Mesothelial cell of epicardium (in vitro differentiated cells): Measurements from ENCODE around the gene SLC35C1. TPM values are rescaled to one million over a fixed set of nuclear protein-coding genes. Genes with fewer than 3 reads are reported as not detected.

Experiments used
- DNase-seq, 2 experiments: peaks; one replicate each; pipeline ENCODE4 v3.0.0; 2021; ENCODE audit warnings: low spot score in 2 of 2; ENCODE audit not compliant: unreplicated experiment in 2 of 2
- H3K27ac Mint-ChIP-seq: 2 replicates; pipeline ENCODE4 v1.8.0; 2021; ENCODE audit warnings: mixed read lengths
- H3K27me3 Mint-ChIP-seq: 2 replicates; pipeline ENCODE4 v1.8.0; 2021; ENCODE audit warnings: low read depth, mixed read lengths
- H3K36me3 Mint-ChIP-seq: 2 replicates; pipeline ENCODE4 v1.8.0; 2021; ENCODE audit warnings: mixed read lengths
- H3K4me1 Mint-ChIP-seq: 2 replicates; pipeline ENCODE4 v1.8.0; 2021; ENCODE audit warnings: mixed read lengths
- H3K4me3 Mint-ChIP-seq: 2 replicates; pipeline ENCODE4 v1.8.0; 2021; ENCODE audit warnings: mild to moderate bottlenecking, moderate library complexity, mixed read lengths
- H3K9me3 Mint-ChIP-seq: 2 replicates; pipeline ENCODE4 v1.8.0; 2021; ENCODE audit warnings: mixed read lengths
- CTCF ChIP-seq: fragments of 200-600 bp; sonication (generic); IDR thresholded peaks from one replicate; pipeline ENCODE4 v1.5.0; 2021; ENCODE audit warnings: antibody characterized with exemption; ENCODE audit not compliant: unreplicated experiment
- total RNA-seq: library from RNA; stranded (reverse); gene quantifications from 3 replicates; pipeline ENCODE4 v1.2.1, GENCODE V29; 2021

Gene SLC35C1
- total RNA-seq, 1 donor from 2014 or later = 14.5 TPM

DNA sequence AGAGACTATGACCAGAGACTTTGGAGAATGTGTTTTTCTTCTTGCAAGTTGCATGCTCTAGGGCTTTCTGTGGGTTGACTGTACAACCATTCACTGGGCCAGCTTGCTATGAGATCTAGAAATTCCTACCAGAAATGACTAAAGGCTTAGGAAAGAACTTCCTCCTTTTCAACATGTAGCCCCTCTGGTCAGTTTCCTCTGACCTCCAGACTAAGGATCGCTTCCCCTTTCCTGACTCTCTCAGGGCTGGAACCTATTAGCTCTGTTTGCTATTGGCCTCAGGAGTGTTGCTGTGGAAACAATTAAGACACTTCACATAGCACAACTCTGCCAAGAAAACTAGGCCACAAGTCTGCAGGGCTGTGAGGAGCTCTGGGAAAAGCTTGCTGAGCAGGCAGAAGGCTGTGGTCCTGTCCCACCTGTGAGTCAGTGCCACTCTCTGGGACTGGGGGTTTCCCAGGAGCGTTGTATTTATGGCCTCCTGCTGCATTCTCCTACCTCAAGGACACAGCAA lies 53.1 kb downstream of the SLC35C1 start:
- Mint-ChIP-seq H3K4me1 (peaks cover 4% of the 10 kb centered on the region), H3K36me3 (peaks cover 10% of the 10 kb centered on the region), H3K27me3 (no peaks in the 10 kb centered on the region), H3K9me3 (no peaks in the 10 kb centered on the region), H3K27ac (peak overlapping the region; percentile 70), H3K4me3 (no peak overlapping the region)
- no peak for DNase-seq
- no peak for TF ChIP-seq CTCF

DNA sequence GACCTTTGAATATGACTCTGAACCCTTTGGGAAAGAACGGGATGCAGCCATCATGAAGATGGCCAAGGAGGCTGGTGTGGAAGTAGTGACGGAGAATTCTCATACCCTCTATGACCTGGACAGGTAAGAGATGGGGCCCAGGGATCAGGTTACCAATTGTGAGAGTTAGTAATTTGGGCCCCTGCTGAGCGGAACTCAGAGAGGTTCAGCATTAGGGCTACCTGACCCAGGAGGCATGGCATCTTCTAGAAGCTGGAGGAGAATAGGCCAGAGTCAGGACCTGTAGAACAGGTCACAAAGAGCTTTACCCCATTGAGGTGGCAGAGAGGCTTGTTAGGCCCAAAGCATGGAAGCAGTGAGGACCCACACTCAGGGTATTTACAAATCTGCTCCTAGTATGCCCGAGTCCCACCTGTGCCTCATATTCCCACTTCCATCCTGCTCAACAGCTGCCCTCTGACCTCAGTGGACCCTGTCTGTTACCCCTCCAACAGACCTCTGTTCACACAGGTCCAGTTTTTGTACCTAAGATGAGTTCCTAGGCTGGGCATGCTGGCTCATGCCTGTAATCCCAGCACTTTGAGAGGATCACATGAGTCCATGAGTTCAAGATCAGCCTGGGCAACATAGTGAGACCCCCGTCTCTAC lies 53.9 kb downstream of the SLC35C1 start:
- H3K27ac Mint-ChIP-seq = no peak overlapping the region
- H3K27me3 Mint-ChIP-seq = no peaks in the 10 kb centered on the region
- H3K4me3 Mint-ChIP-seq = no peak overlapping the region
- H3K36me3 Mint-ChIP-seq = peaks cover 13% of the 10 kb centered on the region
- no peak for DNase-seq
- peaks cover 4% of the 10 kb centered on the region for H3K4me1 Mint-ChIP-seq
- H3K9me3 Mint-ChIP-seq = no peaks in the 10 kb centered on the region
- TF ChIP-seq CTCF = no peak

DNA sequence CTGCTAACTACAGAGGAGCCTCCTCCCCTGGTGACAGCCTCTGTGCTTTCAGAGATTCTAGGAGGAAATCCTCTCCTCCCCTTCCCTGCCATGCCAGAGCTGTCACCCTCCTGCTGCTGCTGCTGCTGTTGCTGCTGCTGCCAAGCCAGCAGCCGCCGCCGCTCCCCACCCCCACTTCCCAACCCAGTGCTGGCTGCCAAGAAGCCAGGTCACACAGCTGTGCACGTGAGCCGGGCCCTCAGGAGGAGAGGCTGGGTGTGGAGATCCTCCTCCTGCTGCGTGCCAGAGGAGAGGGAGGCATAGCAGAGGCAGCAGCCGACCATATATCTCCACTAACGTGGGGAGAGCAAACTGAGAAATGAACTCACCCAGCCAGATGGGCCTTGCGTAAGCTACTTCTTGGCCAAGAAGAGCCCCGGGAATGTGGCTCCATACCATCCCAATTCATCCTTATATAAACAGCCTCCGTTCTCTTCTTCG lies 54.8 kb downstream of the SLC35C1 start:
- DNase-seq = peak in 1 of 2 experiments; percentile 65
- no peak for TF ChIP-seq CTCF
- Mint-ChIP-seq H3K4me3 (no peak overlapping the region), H3K9me3 (no peaks in the 10 kb centered on the region), H3K36me3 (peaks cover 13% of the 10 kb centered on the region), H3K27me3 (no peaks in the 10 kb centered on the region), H3K27ac (peak overlapping the region; percentile 73), H3K4me1 (peaks cover 4% of the 10 kb centered on the region)

GRCh38 chr11:45860348-45860747 lies 55.4 kb downstream of the SLC35C1 start:
- H3K36me3 Mint-ChIP-seq = peaks cover 13% of the 10 kb centered on the region
- H3K9me3 Mint-ChIP-seq = no peaks in the 10 kb centered on the region
- H3K27me3 Mint-ChIP-seq = no peaks in the 10 kb centered on the region
- DNase-seq = no peak
- no peak overlapping the region for H3K4me3 Mint-ChIP-seq
- peak overlapping the region; percentile 73 for H3K27ac Mint-ChIP-seq
- H3K4me1 Mint-ChIP-seq = peaks cover 4% of the 10 kb centered on the region
- no peak for TF ChIP-seq CTCF

GRCh38 chr11:45860764-45861510 lies 56.0 kb downstream of the SLC35C1 start:
- H3K27ac Mint-ChIP-seq = no peak overlapping the region

More at GRCh38 chr11:45860764-45861510, 56.0 kb downstream of the SLC35C1 start:
- Mint-ChIP-seq H3K27me3 (no peaks in the 10 kb centered on the region), H3K36me3 (peaks cover 19% of the 10 kb centered on the region), H3K4me3 (no peak overlapping the region), H3K4me1 (peaks cover 4% of the 10 kb centered on the region), H3K9me3 (no peaks in the 10 kb centered on the region)
- no peak for DNase-seq
- TF ChIP-seq CTCF = no peak

Other genes with a start within 250 kb of the SLC35C1 start
- gene CHST1, start 139.5 kb upstream of the SLC35C1 start, total RNA-seq = 1.0 to 1.6 TPM (median 1.4 TPM) in 3 replicates
- gene CRY2, start 42.3 kb downstream of the SLC35C1 start, total RNA-seq = 33.8 to 35.9 TPM (median 34.3 TPM) in 3 replicates
- gene MAPK8IP1, start 80.5 kb downstream of the SLC35C1 start, total RNA-seq = 11.5 to 13.8 TPM (median 12.7 TPM) in 3 replicates
- gene FREY1, start 102.1 kb downstream of the SLC35C1 start, total RNA-seq = 2.3 to 3.9 TPM (median 3.4 TPM) in 3 replicates
- gene PEX16, start 112.7 kb downstream of the SLC35C1 start, total RNA-seq = 19.8 to 23.1 TPM (median 20.7 TPM) in 3 replicates
- gene LARGE2, start 117.5 kb downstream of the SLC35C1 start, total RNA-seq = 5.0 to 6.0 TPM (median 5.2 TPM) in 3 replicates